Measurements from ENCODE around the gene TRIOBP.

The TRIOBP gene

GRCh38 chr22:37725551-37726240, 28.8 kb downstream of the TRIOBP start:
- no peak overlapping the region for H3K27ac Mint-ChIP-seq
- H3K27me3 Mint-ChIP-seq = no peaks in the 10 kb centered on the region
- no peaks in the 10 kb centered on the region for H3K4me1 Mint-ChIP-seq (ENCODE audit: low read depth)
- H3K4me3 Mint-ChIP-seq = no peak overlapping the region
- no peaks in the 10 kb centered on the region for H3K36me3 Mint-ChIP-seq (ENCODE audit: low read depth)
- no peaks in the 10 kb centered on the region for H3K9me3 Mint-ChIP-seq

- Mint-ChIP-seq H3K27me3 (no peaks in the 10 kb centered on the region), H3K36me3 (ENCODE audit: low read depth) (no peaks in the 10 kb centered on the region), H3K27ac (no peak overlapping the region)
Observed at GRCh38 chr22:37726241-37726887, 29.5 kb downstream of the TRIOBP start.

GRCh38 chr22:37728620-37729019, 31.8 kb downstream of the TRIOBP start:
- no peak overlapping the region for H3K4me3 Mint-ChIP-seq
- H3K36me3 Mint-ChIP-seq (ENCODE audit: low read depth) = no peaks in the 10 kb centered on the region
- H3K27ac Mint-ChIP-seq = no peak overlapping the region
- no peaks in the 10 kb centered on the region for H3K27me3 Mint-ChIP-seq
- H3K9me3 Mint-ChIP-seq = no peaks in the 10 kb centered on the region
- H3K4me1 Mint-ChIP-seq (ENCODE audit: low read depth) = no peaks in the 10 kb centered on the region

More at GRCh38 chr22:37726241-37726887, 29.5 kb downstream of the TRIOBP start:
- Mint-ChIP-seq H3K4me1 (ENCODE audit: low read depth) (no peaks in the 10 kb centered on the region), H3K4me3 (no peak overlapping the region), H3K9me3 (no peaks in the 10 kb centered on the region)

- Mint-ChIP-seq H3K27ac (peak overlapping the region; percentile 31), H3K4me3 (no peak overlapping the region), H3K4me1 (ENCODE audit: low read depth) (no peaks in the 10 kb centered on the region), H3K36me3 (ENCODE audit: low read depth) (no peaks in the 10 kb centered on the region), H3K27me3 (no peaks in the 10 kb centered on the region), H3K9me3 (no peaks in the 10 kb centered on the region)
Observed at GRCh38 chr22:37731804-37732471, 35.1 kb downstream of the TRIOBP start.

- Mint-ChIP-seq H3K27ac (no peak overlapping the region), H3K36me3 (ENCODE audit: low read depth) (no peaks in the 10 kb centered on the region), H3K9me3 (no peaks in the 10 kb centered on the region), H3K27me3 (no peaks in the 10 kb centered on the region), H3K4me1 (ENCODE audit: low read depth) (no peaks in the 10 kb centered on the region), H3K4me3 (no peak overlapping the region)
Observed at GRCh38 chr22:37732699-37733607, 36.1 kb downstream of the TRIOBP start.

GRCh38 chr22:37733625-37734401, 37.0 kb downstream of the TRIOBP start:
- Mint-ChIP-seq H3K27ac (no peak overlapping the region), H3K4me1 (ENCODE audit: low read depth) (no peaks in the 10 kb centered on the region), H3K36me3 (ENCODE audit: low read depth) (no peaks in the 10 kb centered on the region), H3K4me3 (no peak overlapping the region), H3K27me3 (peaks cover 3% of the 10 kb centered on the region), H3K9me3 (no peaks in the 10 kb centered on the region)

- Mint-ChIP-seq H3K4me3 (no peak overlapping the region), H3K36me3 (ENCODE audit: low read depth) (no peaks in the 10 kb centered on the region), H3K27me3 (peaks cover 3% of the 10 kb centered on the region), H3K27ac (no peak overlapping the region), H3K9me3 (no peaks in the 10 kb centered on the region), H3K4me1 (ENCODE audit: low read depth) (no peaks in the 10 kb centered on the region)
Observed at GRCh38 chr22:37734402-37734700, 37.5 kb downstream of the TRIOBP start.

- Mint-ChIP-seq H3K4me3 (no peak overlapping the region), H3K36me3 (ENCODE audit: low read depth) (no peaks in the 10 kb centered on the region), H3K9me3 (no peaks in the 10 kb centered on the region), H3K4me1 (ENCODE audit: low read depth) (peaks cover 4% of the 10 kb centered on the region), H3K27me3 (peaks cover 3% of the 10 kb centered on the region), H3K27ac (no peak overlapping the region)
Observed at GRCh38 chr22:37734964-37735451, 38.2 kb downstream of the TRIOBP start.

- no peaks in the 10 kb centered on the region for H3K36me3 Mint-ChIP-seq (ENCODE audit: low read depth)
- H3K27ac Mint-ChIP-seq = no peak overlapping the region
- no peaks in the 10 kb centered on the region for H3K9me3 Mint-ChIP-seq
- H3K27me3 Mint-ChIP-seq = peaks cover 3% of the 10 kb centered on the region
- H3K4me1 Mint-ChIP-seq (ENCODE audit: low read depth) = peaks cover 36% of the 10 kb centered on the region
- no peak overlapping the region for H3K4me3 Mint-ChIP-seq
Observed at GRCh38 chr22:37739035-37739434, 42.2 kb downstream of the TRIOBP start.

GRCh38 chr22:37739611-37740049, 42.8 kb downstream of the TRIOBP start:
- H3K36me3 Mint-ChIP-seq (ENCODE audit: low read depth) = no peaks in the 10 kb centered on the region
- H3K4me3 Mint-ChIP-seq = no peak overlapping the region

GRCh38 chr22:37740455-37741311, 43.8 kb downstream of the TRIOBP start:
- Mint-ChIP-seq H3K27ac (peak overlapping the region; percentile 86), H3K4me3 (no peak overlapping the region)

More at GRCh38 chr22:37739611-37740049, 42.8 kb downstream of the TRIOBP start:
- Mint-ChIP-seq H3K9me3 (no peaks in the 10 kb centered on the region), H3K27me3 (peaks cover 3% of the 10 kb centered on the region), H3K27ac (no peak overlapping the region), H3K4me1 (ENCODE audit: low read depth) (peaks cover 36% of the 10 kb centered on the region)

GRCh38 chr22:37741312-37741795, 44.5 kb downstream of the TRIOBP start:
- H3K4me3 Mint-ChIP-seq = no peak overlapping the region
- peaks cover 45% of the 10 kb centered on the region for H3K4me1 Mint-ChIP-seq (ENCODE audit: low read depth)
- H3K9me3 Mint-ChIP-seq = no peaks in the 10 kb centered on the region
- H3K27ac Mint-ChIP-seq = no peak overlapping the region
- H3K27me3 Mint-ChIP-seq = peaks cover 3% of the 10 kb centered on the region
- H3K36me3 Mint-ChIP-seq (ENCODE audit: low read depth) = no peaks in the 10 kb centered on the region

More at GRCh38 chr22:37740455-37741311, 43.8 kb downstream of the TRIOBP start:
- peaks cover 45% of the 10 kb centered on the region for H3K4me1 Mint-ChIP-seq (ENCODE audit: low read depth)
- H3K9me3 Mint-ChIP-seq = no peaks in the 10 kb centered on the region
- H3K36me3 Mint-ChIP-seq (ENCODE audit: low read depth) = no peaks in the 10 kb centered on the region
- H3K27me3 Mint-ChIP-seq = peaks cover 3% of the 10 kb centered on the region
